Cerebellar nuclear complex (tissue), 1 donor: ENCODE results near the gene FAM229B.
"Not testable (repeated sequence)": the region's sequence is repeated elsewhere in the genome, so short reads cannot be mapped to it uniquely, and the experiment has no call there.

Source experiments
- DNase-seq, 2 experiments: peaks; one replicate each; lab custom pipeline; 2025; lab: John Stamatoyannopoulos, UW

FAM229B gene

DNA sequence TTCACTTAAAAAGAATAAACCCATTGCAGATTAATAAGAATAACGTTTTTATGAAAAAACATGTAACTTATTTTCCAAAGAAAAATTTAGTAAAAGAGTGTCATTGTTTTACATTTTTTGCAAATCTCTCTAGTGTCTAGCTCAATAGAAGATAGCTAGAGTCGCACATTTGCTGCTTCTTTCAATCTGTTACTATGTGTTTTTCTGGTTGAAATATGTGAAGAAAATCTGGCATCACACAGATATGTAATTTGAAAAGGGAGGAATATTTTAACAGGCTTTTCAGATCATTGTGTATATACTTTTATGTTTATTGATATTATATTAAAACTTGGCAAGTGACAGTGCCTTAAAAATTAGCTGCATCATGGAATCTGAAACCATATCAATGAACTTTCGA, 24.4 kb upstream of the FAM229B start:
- no peak for DNase-seq

DNA sequence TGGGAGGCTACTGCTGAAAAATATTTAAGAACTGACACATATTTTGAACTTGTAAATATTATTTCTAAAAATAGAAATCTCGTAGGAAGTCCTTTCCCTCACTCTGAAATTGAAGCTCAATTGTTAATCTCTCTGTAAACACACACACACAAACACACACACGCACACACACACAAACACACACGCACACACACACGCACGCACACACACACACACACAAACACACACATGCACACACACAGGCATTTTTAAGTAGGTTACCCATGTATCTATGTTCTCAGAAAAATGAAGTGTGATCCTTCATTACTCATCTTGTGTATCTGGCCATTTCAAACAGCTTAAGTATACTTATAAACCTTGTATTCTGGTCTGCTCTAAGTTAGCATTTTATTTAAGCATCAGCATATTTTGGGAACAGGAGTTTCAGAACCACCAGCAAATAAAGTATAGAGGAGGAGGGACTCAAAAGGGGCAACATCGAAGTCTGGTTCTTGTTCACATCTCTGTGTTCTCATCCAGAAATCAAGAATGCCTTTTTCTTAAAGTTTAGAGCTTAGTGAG, 21.9 kb upstream of the FAM229B start:
- no peak for DNase-seq

GRCh38 chr6:112066606-112067005, 20.8 kb upstream of the FAM229B start:
- no peak for DNase-seq

- DNase-seq: no peak
Observed at GRCh38 chr6:112081569-112081968, 5.8 kb upstream of the FAM229B start.

- no peak for DNase-seq
Observed at GRCh38 chr6:112085286-112086065, 1.9 kb upstream of the FAM229B start.

- peak in 1 of 2 experiments; percentile 18 for DNase-seq
Observed at GRCh38 chr6:112086744-112087135, 651 bp upstream of the FAM229B start.

GRCh38 chr6:112087916-112088315, 525 bp downstream of the FAM229B start:
- DNase-seq: no peak

DNA sequence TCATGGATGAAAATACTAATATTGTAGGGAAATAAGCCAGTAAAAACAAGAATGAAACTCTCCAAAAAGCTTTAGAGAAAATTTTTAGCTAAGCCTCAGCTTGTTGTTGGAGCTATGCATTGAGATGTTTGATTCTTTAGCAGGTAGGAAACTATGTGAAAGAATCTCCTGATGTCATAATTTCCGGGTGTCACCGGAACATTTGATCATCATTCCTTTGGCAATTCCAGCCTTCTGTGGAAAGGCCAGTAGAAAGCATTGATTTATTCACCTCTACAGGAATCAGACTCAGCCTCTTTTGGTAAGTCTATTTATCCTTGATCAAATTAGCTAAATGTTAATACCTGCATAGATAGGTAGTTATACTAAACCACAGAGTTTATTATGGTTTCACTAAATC, 9.5 kb downstream of the FAM229B start:
- DNase-seq: no peak

- DNase-seq: no peak
Observed at GRCh38 chr6:112100561-112100960, 13.2 kb downstream of the FAM229B start.

GRCh38 chr6:112106026-112106425, 18.6 kb downstream of the FAM229B start:
- not testable (repeated sequence) for DNase-seq

GRCh38 chr6:112106562-112106961, 19.2 kb downstream of the FAM229B start:
- no peak for DNase-seq

DNA sequence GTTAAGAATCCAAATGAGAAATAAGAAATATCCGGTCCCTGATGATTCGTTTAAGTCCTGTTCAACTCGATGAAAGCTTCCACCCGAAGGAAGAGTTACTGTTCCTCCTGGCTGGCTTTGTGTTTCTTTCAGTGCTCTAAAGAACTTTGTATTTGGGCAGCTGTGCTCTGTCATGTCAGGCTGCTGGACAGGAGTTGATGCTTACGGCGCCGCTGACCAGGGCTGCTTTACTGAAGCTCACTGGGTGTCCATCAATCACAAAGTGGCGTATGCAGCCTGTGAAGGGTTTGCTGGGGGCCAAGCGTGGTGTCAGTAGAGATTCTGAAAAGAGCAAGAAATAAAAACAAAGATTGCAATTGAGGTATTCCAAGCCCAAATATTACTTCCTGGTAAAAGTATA, 21.9 kb downstream of the FAM229B start:
- DNase-seq: no peak

- DNase-seq: no peak
Observed at GRCh38 chr6:112113431-112113830, 26.0 kb downstream of the FAM229B start.

DNA sequence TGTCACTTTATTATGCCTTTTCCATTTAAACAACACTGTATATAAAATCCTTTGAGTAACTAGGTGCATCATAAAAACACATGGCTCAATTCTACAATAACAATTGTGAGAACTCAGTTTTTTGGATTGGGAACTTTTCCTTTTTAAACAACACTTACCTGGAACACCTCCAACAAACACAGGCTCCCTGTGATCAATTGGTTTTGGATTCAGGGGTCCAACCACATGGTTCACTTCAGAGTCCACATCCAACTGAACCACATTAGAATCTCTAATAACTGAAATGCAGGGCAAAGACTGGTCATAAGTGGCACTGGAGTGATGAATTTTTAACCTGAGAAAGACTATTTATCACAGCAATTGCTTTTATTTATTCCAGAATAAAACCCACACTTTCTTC, 26.5 kb downstream of the FAM229B start:
- DNase-seq: no peak

GRCh38 chr6:112114577-112115223, 27.3 kb downstream of the FAM229B start:
- no peak for DNase-seq

- no peak for DNase-seq
Observed at GRCh38 chr6:112116221-112116620, 28.8 kb downstream of the FAM229B start.

DNA sequence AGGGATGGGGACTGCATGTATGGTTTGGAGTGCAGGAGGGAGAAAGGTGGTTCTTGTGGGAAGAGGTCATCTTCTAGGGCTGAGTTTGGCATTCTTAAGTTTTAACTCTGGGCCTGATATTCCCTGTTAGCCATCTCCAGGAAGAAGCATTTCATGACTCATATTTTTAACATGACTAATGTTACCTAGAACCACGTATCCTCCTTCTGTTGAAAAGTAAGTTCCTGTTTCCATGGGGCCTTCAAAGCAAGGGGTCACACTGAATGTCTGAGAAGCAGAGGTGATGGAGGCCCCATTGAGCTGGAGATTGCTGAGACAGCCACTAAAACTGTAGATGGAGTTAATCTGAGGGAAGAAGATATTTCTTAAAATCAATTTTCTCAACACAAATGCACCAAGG, 30.2 kb downstream of the FAM229B start:
- DNase-seq: no peak

DNA sequence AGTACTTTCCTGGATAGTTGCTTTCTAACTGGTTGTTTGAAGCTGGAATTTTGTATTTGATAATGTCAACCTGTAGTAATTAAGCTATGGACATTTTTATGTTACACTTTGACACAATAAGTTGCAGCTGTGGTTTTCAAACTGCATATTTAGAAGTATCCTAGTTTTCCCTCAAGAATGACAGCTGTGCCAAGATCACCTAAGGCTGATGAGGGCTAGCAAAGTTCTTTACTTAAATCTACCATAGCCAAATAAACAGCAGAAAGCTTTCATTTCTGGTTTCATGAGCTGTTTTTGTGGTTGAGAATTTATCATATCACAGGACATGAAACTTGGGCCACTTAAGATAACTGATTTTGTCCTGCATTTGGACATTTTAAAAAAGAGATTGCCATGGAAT, 30.6 kb downstream of the FAM229B start:
- no peak for DNase-seq

DNA sequence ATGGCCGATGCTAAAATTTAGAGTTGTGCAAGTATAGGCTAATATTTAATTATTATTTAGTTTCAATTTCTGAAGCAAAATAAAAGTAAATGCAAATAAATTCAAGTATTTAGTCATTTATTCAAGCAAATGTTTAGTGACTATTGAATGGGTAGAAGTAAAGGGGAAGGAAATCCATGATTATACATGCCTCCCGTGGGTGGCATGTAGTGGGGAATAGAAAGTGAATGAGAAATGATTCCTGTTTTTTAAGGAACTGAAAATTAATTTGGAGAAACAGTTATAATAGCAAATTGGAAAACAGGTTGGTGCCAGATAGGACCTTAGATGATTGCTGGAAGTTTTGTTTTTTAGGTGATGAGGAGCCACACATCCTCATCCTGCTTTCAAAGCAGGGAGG, 35.4 kb downstream of the FAM229B start:
- no peak for DNase-seq

GRCh38 chr6:112123982-112124381, 36.6 kb downstream of the FAM229B start:
- DNase-seq: no peak

DNA sequence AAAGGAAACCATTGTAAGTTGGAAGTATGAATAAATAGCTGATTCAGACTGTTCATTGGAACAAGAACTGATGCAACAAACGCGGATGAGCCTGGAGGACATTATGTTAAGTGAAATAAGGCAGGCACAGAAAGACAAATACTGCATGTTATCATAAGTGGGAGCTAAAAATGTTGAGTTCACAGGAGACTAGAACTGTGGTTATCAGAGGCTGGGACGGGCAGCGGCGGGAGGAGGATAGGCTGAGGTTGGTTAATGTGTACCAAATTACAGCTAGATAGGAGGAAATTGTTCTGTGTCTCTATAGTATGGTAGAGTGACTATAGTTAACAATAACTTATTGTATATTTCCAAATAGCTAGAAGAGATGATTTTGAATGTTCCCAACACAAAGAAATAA, 40.8 kb downstream of the FAM229B start:
- DNase-seq: no peak

- no peak for DNase-seq
Observed at GRCh38 chr6:112130878-112131277, 43.5 kb downstream of the FAM229B start.

- DNase-seq: no peak
Observed at GRCh38 chr6:112139052-112139451, 51.7 kb downstream of the FAM229B start.
